Kidney tubule cell (primary cell): ENCODE data around the gene TEX261.

ENCODE experiments used
- DNase-seq: peaks from one replicate; pipeline ENCODE4 v3.0.0-alpha.2; 2018; ENCODE audit warnings: low spot score

The TEX261 gene

DNA sequence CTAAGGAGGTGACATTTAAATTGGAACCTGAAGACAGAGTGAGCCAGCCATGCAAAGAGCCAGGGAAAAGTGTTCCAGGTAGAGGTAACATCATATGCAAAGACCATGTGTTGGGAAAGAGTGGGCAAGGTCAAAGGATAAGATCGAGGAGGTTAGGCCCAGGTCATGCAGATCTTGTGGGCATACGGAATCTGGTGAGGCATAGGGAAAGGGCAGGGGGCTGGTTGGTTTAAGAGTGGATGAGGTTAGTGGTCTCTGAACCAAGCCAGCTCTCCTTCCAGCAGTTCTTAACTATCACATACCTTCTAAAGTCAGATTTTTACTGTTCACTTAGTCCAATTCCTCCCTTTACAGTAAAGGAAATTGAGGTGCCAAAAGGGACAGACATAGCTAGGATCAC is 13.3 kb downstream of the TEX261 start:
- no peak for DNase-seq

- DNase-seq = no peak
These were observed 15.0 kb downstream of the TEX261 start for GRCh38 chr2:70979626-70980025.

DNA sequence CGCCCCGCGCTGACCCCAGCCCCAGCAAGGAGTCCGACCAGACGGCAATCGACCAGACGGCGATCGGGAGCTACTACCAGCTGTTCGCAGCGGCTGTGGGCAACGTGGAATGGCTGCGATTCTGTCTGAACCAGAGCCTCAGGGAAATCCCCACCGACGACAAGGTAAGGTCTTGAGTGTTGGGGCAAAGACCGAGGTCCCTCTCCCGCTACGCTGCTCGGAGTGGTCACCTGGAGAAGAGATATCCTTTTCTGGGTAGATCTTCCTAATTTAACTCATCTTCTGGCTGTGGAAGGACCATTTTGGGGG is 15.5 kb downstream of the TEX261 start:
- no peak for DNase-seq

GRCh38 chr2:70978341-70979179 is 16.1 kb downstream of the TEX261 start, which contains the start of gene ANKRD53:
ANKRD53 (plus strand) TSS chr2:70978630; CDS start chr2:70978646, 16 bp downstream.
- DNase-seq = peak; percentile 50

DNA sequence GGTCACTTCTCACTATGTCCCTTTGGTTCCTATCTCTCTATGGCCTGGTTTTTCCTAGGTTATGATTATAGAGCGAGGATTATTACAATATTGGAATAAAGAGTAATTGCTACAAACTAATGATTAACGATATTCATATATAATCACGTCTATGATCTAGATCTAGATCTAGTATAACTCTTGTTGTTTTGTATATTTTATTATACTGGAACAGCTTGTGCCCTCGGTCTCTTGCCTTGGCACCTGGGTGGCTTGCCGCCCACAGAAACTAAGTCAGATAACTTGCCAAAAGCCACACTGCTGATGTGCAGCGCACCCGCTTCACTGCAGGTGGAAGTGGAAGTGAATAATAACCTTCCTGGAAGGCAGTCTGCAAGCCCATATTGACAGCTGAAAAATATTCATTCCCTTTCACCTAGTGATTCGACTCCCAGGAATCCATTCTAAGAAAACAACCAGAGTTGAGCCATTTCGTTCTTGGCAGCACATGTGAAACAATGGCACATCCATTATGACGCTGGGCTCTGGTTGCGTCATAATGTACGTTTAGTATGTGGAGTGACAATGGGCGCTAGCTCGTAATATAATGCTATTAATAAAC is 17.0 kb downstream of the TEX261 start:
- DNase-seq = peak; percentile 50

GRCh38 chr2:70975237-70975636 is 19.4 kb downstream of the TEX261 start:
- no peak for DNase-seq

DNA sequence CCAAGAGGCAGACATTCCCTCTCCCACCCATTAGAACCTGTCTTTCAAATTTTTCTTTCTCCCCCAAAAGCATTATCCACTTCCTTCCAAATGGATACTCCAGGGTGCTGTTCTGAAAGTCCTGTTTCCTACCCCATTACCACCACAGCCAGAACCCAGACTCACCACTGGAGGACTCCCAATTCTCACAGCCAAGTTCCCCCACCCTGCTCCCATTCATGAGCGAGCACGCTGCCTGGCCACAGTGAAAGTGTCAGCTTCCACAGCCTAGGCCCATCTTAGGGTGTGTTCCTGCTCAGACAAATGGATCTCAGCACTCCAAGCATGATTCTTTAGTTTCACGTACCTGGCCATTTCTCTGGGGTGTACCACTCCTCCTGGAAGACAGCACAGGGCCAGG is 20.1 kb downstream of the TEX261 start:
- no peak for DNase-seq

GRCh38 chr2:70967189-70967588 is 27.5 kb downstream of the TEX261 start:
- no peak for DNase-seq

DNA sequence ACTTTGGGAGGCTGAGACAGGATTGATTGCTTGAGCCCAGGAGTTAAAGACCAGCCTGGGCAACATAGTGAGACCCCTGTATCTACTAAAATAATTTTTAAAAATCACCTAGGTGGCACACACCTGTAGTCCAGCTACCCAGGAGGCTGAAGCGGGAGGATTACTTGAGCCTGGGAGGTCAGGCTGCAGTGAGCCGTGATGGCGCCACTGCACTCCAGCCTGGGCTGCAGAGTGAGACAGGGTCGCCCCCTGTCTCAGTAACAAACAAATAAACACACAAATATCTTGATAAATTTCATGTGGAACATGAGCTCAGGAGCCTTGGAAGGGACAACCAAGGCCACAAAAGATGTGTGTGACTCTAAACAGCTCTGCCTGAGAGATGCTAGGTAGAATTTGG is 28.0 kb downstream of the TEX261 start:
- no peak for DNase-seq

DNA sequence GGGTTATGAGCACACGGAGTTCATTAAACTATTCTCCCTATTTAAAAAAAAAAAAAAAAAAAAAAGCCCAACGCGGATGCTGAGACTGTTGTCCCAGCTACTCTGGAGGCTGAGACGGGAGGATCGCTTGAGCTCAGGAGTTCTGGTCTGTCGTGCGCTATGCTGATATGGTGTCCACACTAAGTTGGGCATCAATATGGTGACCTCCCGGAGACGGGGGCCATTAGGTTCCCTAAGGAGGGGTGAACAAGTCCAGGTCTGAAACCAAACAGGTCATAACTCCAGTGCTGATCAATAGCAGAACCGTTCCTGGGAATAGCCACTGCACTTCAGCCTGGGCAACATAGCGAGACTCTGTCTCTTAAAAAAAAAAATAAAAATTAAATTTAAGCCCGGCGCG is 29.2 kb downstream of the TEX261 start:
- DNase-seq = no peak

DNA sequence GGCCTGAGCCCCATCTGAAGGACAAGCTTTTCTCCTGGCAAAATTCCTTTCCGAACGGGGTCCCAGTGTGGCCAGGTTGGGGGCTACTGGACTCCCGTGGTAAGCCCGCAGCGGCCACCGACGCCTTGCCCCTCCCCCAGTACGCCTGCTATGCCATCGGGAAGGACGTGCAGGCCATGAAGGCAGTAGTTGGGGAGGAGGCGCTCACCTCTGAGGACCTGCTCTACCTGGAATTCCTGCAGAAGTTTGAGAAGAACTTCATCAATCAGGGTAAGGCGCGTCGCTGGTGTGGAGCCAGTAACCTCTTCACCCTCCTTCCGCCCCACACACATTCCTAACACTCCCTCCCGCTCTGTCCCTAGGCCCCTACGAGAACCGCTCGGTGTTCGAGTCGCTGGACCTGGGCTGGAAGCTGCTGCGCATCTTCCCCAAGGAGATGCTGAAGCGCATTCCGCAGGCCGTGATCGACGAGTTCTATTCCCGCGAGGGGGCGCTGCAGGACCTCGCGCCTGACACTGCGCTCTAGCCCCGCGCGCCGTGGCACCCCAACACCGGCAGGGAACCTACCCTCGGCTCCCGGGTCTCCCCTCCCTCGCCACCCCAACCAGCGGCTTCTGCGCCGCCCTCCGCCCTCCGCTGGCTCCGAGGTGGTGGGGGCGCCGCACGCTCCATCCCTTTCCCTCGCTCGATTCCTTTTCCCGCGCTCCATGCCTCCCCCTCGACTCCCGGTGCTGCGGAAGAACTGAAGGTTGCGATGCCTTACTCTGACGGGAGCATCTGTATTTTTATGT is 29.9 kb downstream of the TEX261 start:
- peak; percentile 30 for DNase-seq

GRCh38 chr2:70964133-70964532 is 30.5 kb downstream of the TEX261 start:
- DNase-seq = no peak

GRCh38 chr2:70962885-70963878 is 31.5 kb downstream of the TEX261 start:
- no peak for DNase-seq

DNA sequence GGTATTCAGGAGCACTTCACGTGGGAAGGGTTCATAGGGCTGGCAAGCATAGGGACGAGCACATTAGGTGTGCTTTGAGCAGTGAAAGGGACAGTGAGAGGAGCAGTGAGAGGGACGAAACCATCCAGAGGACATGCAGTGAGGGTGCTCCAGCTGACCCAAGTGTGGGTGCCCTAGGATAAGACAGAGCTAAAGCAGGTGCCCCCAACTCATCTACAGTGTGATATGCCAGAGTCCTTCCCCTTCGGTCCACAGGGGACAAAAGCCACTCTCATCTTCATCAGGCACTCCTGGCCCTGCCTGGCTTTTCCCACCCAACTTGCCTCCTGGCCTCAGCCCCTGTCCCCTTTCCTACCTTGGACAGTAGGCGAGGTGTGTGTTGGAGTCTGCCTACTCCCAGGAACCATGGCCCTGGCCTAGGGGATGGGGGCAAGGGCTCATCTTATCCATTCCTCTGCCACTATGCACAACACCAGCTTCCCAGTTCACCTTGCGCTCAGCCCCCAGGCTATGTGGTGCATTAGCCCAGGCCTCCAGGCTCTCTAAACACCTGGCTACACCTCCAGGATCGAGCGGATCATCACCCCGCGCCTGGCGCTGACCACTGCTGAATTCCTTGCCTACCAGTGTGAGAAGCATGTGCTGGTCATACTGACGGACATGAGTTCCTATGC is 32.3 kb downstream of the TEX261 start:
- DNase-seq = no peak

GRCh38 chr2:70961648-70961994 is 33.1 kb downstream of the TEX261 start:
- no peak for DNase-seq

DNA sequence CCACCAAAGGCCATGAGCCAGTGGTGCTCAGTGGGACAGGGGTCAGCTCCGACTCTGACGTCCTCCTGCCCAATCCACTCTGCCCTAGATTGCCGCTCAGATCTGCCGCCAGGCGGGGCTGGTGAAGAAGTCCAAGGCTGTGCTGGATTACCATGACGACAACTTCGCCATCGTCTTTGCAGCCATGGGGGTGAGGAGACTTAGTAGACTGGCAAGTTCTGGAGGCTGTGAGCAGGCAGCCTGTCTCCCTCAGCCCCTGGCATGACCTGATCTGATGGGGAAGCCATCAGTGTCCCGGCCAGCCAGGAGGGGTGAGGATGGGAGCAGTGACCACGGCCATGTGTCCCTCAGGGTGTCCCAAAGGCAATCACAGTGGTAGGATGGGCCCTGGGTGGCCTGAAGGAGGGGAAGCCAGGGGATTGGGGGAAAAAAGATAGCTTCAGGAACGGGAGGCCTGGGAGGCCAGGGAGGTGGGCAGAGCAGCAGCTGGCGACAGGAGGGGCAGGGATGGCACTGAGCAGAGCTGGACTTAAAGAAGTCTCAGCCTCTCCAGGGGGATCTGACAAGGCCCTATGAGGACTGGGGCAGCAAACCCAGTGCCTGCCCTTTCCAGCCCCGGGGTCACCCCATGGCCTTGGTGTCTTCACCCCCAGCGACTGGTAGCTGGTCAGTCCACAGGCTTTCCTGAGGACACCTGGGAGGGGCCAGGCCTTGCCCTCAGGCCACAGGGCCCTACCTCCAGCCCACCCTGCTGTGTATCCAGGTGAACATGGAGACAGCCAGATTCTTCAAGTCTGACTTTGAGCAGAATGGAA is 33.6 kb downstream of the TEX261 start:
- no peak for DNase-seq

- DNase-seq = no peak
These were observed 34.5 kb downstream of the TEX261 start for GRCh38 chr2:70959851-70960832.

DNA sequence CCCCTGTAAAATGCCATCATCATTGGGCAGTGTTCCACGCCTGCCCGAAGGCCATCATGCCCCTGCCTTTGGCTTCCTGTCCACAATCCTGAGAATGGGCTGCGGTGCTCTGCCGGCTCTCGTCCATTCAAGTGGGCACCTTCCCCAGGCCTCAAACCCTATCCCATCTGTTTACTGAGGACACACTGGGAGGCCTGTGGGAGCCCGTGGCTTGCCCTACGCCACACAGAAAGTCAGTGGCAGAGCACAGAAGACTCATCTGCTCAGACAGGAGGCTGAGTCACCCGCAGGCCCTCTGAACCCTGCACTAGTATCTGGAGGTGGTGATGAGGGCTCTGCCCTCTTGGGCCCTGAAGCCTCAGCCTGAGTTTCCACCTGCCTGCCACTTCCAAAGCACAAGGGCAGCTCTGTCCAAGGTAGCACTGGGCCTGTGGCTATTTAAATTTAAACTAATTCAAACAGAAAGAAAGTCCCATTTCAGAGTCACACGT is 35.4 kb downstream of the TEX261 start:
- peak; percentile 19 for DNase-seq

DNA sequence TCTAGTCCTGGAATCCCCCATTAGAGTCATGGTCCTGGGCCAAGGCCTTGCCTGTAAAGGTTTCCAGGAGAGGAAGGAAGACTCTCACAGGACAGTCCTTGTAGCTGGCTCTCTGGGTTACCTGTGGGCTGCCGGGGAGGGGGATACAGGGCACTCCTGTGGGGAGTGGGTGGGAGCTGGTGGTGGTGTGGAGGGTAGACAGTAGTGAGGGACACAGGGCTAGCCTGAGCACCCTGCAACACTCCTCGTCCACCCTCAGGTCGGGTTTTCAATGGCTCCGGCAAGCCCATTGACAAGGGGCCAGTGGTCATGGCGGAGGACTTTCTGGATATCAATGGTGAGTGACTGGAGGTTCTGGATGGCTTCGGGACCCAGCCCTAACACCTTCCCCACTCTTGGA is 35.9 kb downstream of the TEX261 start:
- no peak for DNase-seq
